Hepatocyte (in vitro differentiated cells): Measurements from ENCODE around the gene ANKS1B.

Source experiments
- EZH2phosphoT487 ChIP-seq: fragments of 200-600 bp; sonication (generic); IDR thresholded peaks from one replicate; pipeline ENCODE4 v1.6.1; 2018; ENCODE audit warnings: antibody characterized with exemption, mild to moderate bottlenecking, low read depth, moderate library complexity; ENCODE audit not compliant: unreplicated experiment, severe bottlenecking
- TF ChIP-seq, protein P1 (sequence below): fragments of 200-600 bp; sonication (generic); IDR thresholded peaks from 2 replicates; pipeline ENCODE4 v1.5.1; 2016; ENCODE audit warnings: antibody characterized with exemption, mild to moderate bottlenecking; ENCODE audit not compliant: poor library complexity

DNA sequence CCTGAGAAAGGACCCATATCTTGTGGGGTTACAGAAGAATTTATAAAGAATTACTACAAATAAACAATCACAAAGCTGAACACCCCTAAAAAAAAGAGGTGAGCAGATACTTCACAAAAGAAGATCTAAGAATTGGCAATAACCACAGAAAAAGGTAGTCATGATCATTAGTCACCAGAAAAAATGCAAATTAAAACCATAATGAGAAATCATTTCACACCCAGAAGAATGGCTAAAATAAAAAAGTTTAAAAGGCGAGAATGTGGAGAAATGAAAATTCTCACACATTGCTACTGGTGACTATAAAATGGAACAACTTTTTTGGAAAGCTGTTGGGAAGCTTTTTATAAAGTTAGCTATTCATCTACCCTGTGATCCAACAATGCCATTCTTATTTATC is 545.3 kb downstream of the ANKS1B start:
- TF ChIP-seq, protein P1, sequence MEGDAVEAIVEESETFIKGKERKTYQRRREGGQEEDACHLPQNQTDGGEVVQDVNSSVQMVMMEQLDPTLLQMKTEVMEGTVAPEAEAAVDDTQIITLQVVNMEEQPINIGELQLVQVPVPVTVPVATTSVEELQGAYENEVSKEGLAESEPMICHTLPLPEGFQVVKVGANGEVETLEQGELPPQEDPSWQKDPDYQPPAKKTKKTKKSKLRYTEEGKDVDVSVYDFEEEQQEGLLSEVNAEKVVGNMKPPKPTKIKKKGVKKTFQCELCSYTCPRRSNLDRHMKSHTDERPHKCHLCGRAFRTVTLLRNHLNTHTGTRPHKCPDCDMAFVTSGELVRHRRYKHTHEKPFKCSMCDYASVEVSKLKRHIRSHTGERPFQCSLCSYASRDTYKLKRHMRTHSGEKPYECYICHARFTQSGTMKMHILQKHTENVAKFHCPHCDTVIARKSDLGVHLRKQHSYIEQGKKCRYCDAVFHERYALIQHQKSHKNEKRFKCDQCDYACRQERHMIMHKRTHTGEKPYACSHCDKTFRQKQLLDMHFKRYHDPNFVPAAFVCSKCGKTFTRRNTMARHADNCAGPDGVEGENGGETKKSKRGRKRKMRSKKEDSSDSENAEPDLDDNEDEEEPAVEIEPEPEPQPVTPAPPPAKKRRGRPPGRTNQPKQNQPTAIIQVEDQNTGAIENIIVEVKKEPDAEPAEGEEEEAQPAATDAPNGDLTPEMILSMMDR = no peak
- no peak for TF ChIP-seq EZH2phosphoT487
